GM12891 (cell line): ENCODE measurements around the gene HDLBP.

Experiments
- POLR2A ChIP-seq: IDR thresholded peaks from 2 replicates; pipeline ENCODE4 v1.6.1; 2011; ENCODE audit warnings: low read depth, low read length, control low read depth
- POLR2AphosphoS5 ChIP-seq: IDR thresholded peaks from 2 replicates; pipeline ENCODE4 v1.6.1; 2011; ENCODE audit warnings: low read depth, low read length, control low read depth
- POU2F2 ChIP-seq: IDR thresholded peaks from 2 replicates; pipeline ENCODE4 v1.6.1; 2011; ENCODE audit warnings: low read depth, mild to moderate bottlenecking, control low read depth, low read length, moderate library complexity
- SPI1 ChIP-seq: IDR thresholded peaks from 2 replicates; pipeline ENCODE4 v1.6.1; 2011; ENCODE audit warnings: low read depth, low read length, control low read depth
- TAF1 ChIP-seq: IDR thresholded peaks from 2 replicates; pipeline ENCODE4 v1.6.1; 2011; ENCODE audit warnings: low read depth, low read length, control low read depth

GRCh38 chr2:241356871-241357260 lies 41.4 kb upstream of the HDLBP start:
- TF ChIP-seq POLR2A (no peak), TAF1 (no peak), POLR2AphosphoS5 (no peak), SPI1 (no peak), POU2F2 (no peak)
